Small intestine (tissue), 7 donors: ENCODE data around the gene PGM1. TPM values are rescaled to one million over a fixed set of nuclear protein-coding genes. Genes with fewer than 3 reads are reported as not detected.
A peak's percentile ranks its signal among the peaks of the same experiment; 100 is the strongest.

Experiments used
- DNase-seq, 2 donors: peaks; one replicate each; pipeline versions ENCODE4 v3.0.0 to v3.0.0-alpha.2; 2013
- FAIRE-seq: peaks from 2 replicates; lab custom pipeline; 2012; peaks lifted over from hg19 to GRCh38; lab: Jason Lieb, UNC
- H3K27ac ChIP-seq, 3 donors: one replicate each; pipeline ENCODE4 v1.5.1; 2013; ENCODE audit warnings: low read length in 2 of 3, mild to moderate bottlenecking in 2 of 3, control low read depth in 1 of 3, inconsistent platforms in 1 of 3, low read depth in 1 of 3, moderate library complexity in 1 of 3
- H3K27me3 ChIP-seq, 3 donors: one replicate each; pipeline ENCODE4 v1.6.1; 2013; ENCODE audit warnings: low read length in 3 of 3, inconsistent platforms in 1 of 3; ENCODE audit not compliant: control insufficient read depth in 3 of 3, insufficient read depth in 3 of 3
- H3K36me3 ChIP-seq, 3 donors: one replicate each; pipeline ENCODE4 v1.6.1; 2013; ENCODE audit warnings: low read length in 3 of 3, inconsistent platforms in 1 of 3, low read depth in 1 of 3, mild to moderate bottlenecking in 1 of 3, moderate library complexity in 1 of 3; ENCODE audit not compliant: control insufficient read depth in 3 of 3, insufficient read depth in 2 of 3
- H3K4me1 ChIP-seq, 3 donors: one replicate each; pipeline ENCODE4 v1.6.1; 2013; ENCODE audit warnings: low read length in 2 of 3, inconsistent platforms in 1 of 3, low read depth in 1 of 3, mild to moderate bottlenecking in 1 of 3, moderate library complexity in 1 of 3; ENCODE audit not compliant: control insufficient read depth in 3 of 3, insufficient read depth in 2 of 3
- H3K4me3 ChIP-seq, 3 donors: one replicate each; pipeline ENCODE4 v1.5.1; 2013; ENCODE audit warnings: low read length in 3 of 3, control low read depth in 1 of 3, inconsistent platforms in 1 of 3, low read depth in 1 of 3, mild to moderate bottlenecking in 1 of 3, moderate library complexity in 1 of 3
- H3K9me3 ChIP-seq, 2 donors: one replicate each; pipeline ENCODE4 v1.6.1; 2013; ENCODE audit warnings: low read depth in 1 of 2, low read length in 1 of 2; ENCODE audit not compliant: control insufficient read depth in 2 of 2, insufficient read depth in 1 of 2
- WGBS, 3 donors: extraction: QIAGEN DNeasy Blood & Tissue Kit; methylation state at CpG; one replicate each; pipeline ENCODE4 v1.1.7; 2013; 5-methylcytosine and 5-hydroxymethylcytosine counted together
- polyA plus RNA-seq, 4 donors: library from polyadenylated mRNA; stranded (reverse) in 3 of 4; unstranded in 1 of 4; fragments of 200-250 nt in 3 of 4; fragments of 120-200 nt in 1 of 4; gene quantifications; one replicate each; pipeline versions ENCODE4 v1.2.1 to v1.2.3, GENCODE V29; 2013
- donor health status: healthy with polysubstance abuse.
- donor health status: control.
- donor health status: control.
- donor health status: Bipolar disorder and iron deficiency.
- donor health status: healthy.

The PGM1 gene
- polyA plus RNA-seq, 4 donors = 43.0 to 88.8 (median 59.8) TPM

GRCh38 chr1:63663873-63664272 is 70.7 kb downstream of the PGM1 start:
- no peak for FAIRE-seq
- H3K9me3 ChIP-seq = peaks cover 0 to 13% of the 10 kb centered on the region in 2 donors
- H3K4me1 ChIP-seq = no peaks in the 10 kb centered on the region
- WGBS, 3 donors = 94 to 95% (median 95%) methylated on average over 5 of the region's 5 CpGs
- H3K27ac ChIP-seq = no peak overlapping the region
- peaks cover 3 to 10% (median 7%) of the 10 kb centered on the region in 3 donors for H3K36me3 ChIP-seq
- no peak for DNase-seq
- H3K4me3 ChIP-seq = no peak overlapping the region
- H3K27me3 ChIP-seq = no peaks in the 10 kb centered on the region

DNA sequence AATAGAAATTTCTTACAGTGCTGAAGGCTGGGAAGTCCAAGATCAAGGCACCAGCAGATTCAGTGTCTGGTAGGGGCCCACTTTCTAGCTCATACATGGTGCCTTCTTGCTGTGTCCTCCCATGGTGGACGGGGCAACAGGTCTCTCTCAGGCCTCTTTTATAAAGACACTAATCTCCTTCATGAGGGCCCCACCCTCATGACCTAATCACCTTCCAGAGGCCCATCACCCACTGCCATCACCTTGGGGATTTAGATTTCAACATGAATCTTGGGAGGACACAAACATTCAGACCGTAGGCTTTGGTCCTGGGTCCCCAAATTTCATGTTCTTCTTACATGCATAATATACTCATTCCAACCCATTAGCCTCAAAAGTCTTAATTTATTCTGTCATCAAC is 71.5 kb downstream of the PGM1 start:
- no peak overlapping the region for H3K27ac ChIP-seq
- no peaks in the 10 kb centered on the region for H3K4me1 ChIP-seq
- WGBS, 3 donors = 86 to 97% (median 95%) methylated on average over 2 of the region's 2 CpGs
- no peaks in the 10 kb centered on the region for H3K27me3 ChIP-seq
- H3K9me3 ChIP-seq = peaks cover 0 to 13% of the 10 kb centered on the region in 2 donors
- FAIRE-seq (no peak), DNase-seq (no peak)
- peaks cover 3% of the 10 kb centered on the region in 3 donors for H3K36me3 ChIP-seq
- H3K4me3 ChIP-seq = no peak overlapping the region

- no peak overlapping the region for H3K27ac ChIP-seq
- FAIRE-seq = no peak
- 91 to 94% (median 92%) methylated on average over 3 of the region's 3 CpGs for WGBS, 3 donors
Observed at GRCh38 chr1:63665410-63665809, 72.2 kb downstream of the PGM1 start.

GRCh38 chr1:63665824-63666223 is 72.6 kb downstream of the PGM1 start:
- Histone ChIP-seq H3K4me1 (no peaks in the 10 kb centered on the region), H3K27ac (no peak overlapping the region), H3K9me3 (peaks cover 0 to 13% of the 10 kb centered on the region in 2 donors), H3K27me3 (no peaks in the 10 kb centered on the region), H3K36me3 (peaks cover 0 to 3% (median 2%) of the 10 kb centered on the region in 3 donors), H3K4me3 (no peak overlapping the region)
- DNase-seq = no peak
- WGBS, 3 donors = 50 to 74% (median 67%) methylated on average over 3 of the region's 3 CpGs
- FAIRE-seq = no peak

More at GRCh38 chr1:63665410-63665809, 72.2 kb downstream of the PGM1 start:
- Histone ChIP-seq H3K36me3 (peaks cover 1 to 3% (median 2%) of the 10 kb centered on the region in 3 donors), H3K9me3 (peaks cover 0 to 13% of the 10 kb centered on the region in 2 donors), H3K4me1 (no peaks in the 10 kb centered on the region), H3K27me3 (no peaks in the 10 kb centered on the region), H3K4me3 (no peak overlapping the region)
- no peak for DNase-seq

- no peak for DNase-seq
- 73 to 74% (median 74%) methylated on average over 2 of the region's 2 CpGs for WGBS, 3 donors
- Histone ChIP-seq H3K27ac (no peak overlapping the region), H3K4me1 (no peaks in the 10 kb centered on the region), H3K4me3 (no peak overlapping the region), H3K9me3 (peaks cover 0 to 13% of the 10 kb centered on the region in 2 donors), H3K27me3 (no peaks in the 10 kb centered on the region), H3K36me3 (peaks cover 0 to 3% (median 0%) of the 10 kb centered on the region in 3 donors)
- no peak for FAIRE-seq
Observed at GRCh38 chr1:63668298-63668697, 75.1 kb downstream of the PGM1 start.

DNA sequence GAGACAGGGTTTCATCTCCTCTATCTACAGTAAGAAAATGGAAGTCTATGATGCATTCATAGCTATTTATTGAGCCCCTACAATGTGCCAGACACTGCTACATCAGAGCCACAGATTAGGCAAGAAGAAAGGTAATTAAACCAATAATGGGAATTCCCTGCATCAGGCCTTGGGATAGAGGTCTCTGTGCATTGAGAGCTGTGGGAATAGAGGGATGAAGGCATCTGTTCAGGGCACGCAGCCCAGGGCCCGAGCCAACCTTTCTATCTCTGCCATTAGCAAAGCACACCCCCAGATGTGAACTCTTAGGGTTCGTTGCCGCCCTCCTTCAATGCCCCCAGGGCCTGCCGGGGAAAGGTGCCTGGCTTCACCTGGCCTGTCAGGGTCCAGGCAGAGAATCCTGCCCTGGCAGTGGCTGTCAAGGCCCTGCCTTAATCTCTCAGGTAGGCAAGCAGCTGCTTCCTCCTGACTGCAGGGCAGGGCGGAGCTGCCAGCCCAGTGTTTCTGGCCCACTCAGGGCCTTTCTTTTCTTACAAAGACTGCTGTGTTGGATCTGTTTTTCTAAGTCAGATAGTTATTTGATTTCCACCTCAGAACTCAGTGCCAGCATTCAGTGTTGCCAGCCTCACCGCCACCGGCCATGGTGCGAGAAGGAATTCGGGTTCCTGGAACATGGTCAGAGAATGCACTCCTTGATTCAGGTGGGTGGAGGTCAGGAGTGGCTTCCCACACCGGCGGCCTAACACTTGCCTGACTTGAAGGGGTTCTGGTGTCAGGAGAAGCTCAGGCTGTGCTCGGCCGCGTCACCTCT is 76.1 kb downstream of the PGM1 start:
- peaks cover 0 to 13% of the 10 kb centered on the region in 2 donors for H3K9me3 ChIP-seq
- FAIRE-seq (no peak), DNase-seq (peak in 1 of 2 donors; percentile 48)
- no peaks in the 10 kb centered on the region for H3K27me3 ChIP-seq
- no peaks in the 10 kb centered on the region for H3K36me3 ChIP-seq
- H3K4me1 ChIP-seq = no peaks in the 10 kb centered on the region
- H3K27ac ChIP-seq = no peak overlapping the region
- WGBS, 3 donors = 18 to 75% (median 48%) methylated on average over 15 of the region's 15 CpGs
- no peak overlapping the region for H3K4me3 ChIP-seq

GRCh38 chr1:63670164-63670563 is 77.0 kb downstream of the PGM1 start:
- Histone ChIP-seq H3K27me3 (no peaks in the 10 kb centered on the region), H3K9me3 (peaks cover 0 to 8% of the 10 kb centered on the region in 2 donors), H3K36me3 (no peaks in the 10 kb centered on the region), H3K27ac (no peak overlapping the region), H3K4me3 (no peak overlapping the region), H3K4me1 (peaks cover 0 to 6% (median 0%) of the 10 kb centered on the region in 3 donors)
- no peak for FAIRE-seq
- WGBS, 3 donors = 93 to 95% (median 94%) methylated on average over 5 of the region's 5 CpGs
- no peak for DNase-seq

DNA sequence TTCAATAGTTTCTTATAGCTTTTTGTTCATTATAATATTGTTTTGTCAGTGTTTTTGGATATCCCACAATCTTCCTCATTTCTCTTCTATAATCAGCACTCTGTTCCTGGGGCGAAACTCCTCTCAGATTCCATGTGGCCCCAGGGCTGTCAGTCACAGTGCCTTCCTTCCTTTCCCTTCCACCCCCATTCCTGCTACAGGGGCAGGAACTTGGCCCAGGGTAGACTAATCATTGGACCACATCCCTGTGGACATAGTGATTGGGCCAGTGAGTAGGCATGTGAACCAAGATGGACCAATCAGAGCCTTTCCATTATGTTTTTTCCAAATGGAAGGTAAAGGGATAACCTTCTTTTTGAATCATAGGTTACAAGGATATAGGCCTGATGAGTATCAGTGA is 78.3 kb downstream of the PGM1 start:
- 96 to 100% (median 98%) methylated on average over 1 of the region's 1 CpG for WGBS, 3 donors
- Histone ChIP-seq H3K9me3 (no peaks in the 10 kb centered on the region), H3K4me3 (no peak overlapping the region), H3K4me1 (peaks cover 0 to 7% (median 0%) of the 10 kb centered on the region in 3 donors), H3K27ac (no peak overlapping the region), H3K36me3 (no peaks in the 10 kb centered on the region), H3K27me3 (no peaks in the 10 kb centered on the region)
- DNase-seq = no peak
- FAIRE-seq = no peak
